Sigmoid colon (tissue), 7 donors: ENCODE data around the gene PPP1R37. TPM values are rescaled to one million over a fixed set of nuclear protein-coding genes. Genes with fewer than 3 reads are reported as not detected.

Source experiments
- DNase-seq: peaks from one replicate; pipeline ENCODE4 v3.0.0-alpha.2; 2019
- H3K27ac ChIP-seq, 4 donors: fragments of 200-600 bp; sonication (generic); one replicate each; pipeline ENCODE4 v1.5.1; 2016 to 2019; ENCODE audit warnings: mild to moderate bottlenecking in 1 of 4
- H3K27me3 ChIP-seq, 3 donors: fragments of 200-600 bp; sonication (generic); one replicate each; pipeline ENCODE4 v1.5.1; 2019; ENCODE audit warnings: mild to moderate bottlenecking in 1 of 3
- H3K36me3 ChIP-seq, 4 donors: fragments of 200-600 bp; sonication (generic); one replicate each; pipeline ENCODE4 v1.5.1; 2016 to 2019
- H3K4me1 ChIP-seq, 4 donors: fragments of 200-600 bp; sonication (generic); one replicate each; pipeline ENCODE4 v1.5.1; 2017 to 2019
- H3K4me3 ChIP-seq, 4 donors: fragments of 200-600 bp; sonication (generic); one replicate each; pipeline ENCODE4 v1.5.1; 2017 to 2019; ENCODE audit warnings: mild to moderate bottlenecking in 2 of 4, moderate library complexity in 1 of 4
- H3K9me3 ChIP-seq, 4 donors: fragments of 200-600 bp in 3 of 4; sonication (generic) in 3 of 4; one replicate each; pipeline versions ENCODE4 v1.5.1 to v1.6.1; 2013 to 2019
- CTCF ChIP-seq, 4 experiments: fragments of 450-650 bp in 3 of 4; fragments of 200-600 bp in 1 of 4; IDR thresholded peaks; one replicate each; pipeline ENCODE4 v1.5.1; 2016 to 2019; ENCODE audit warnings: antibody characterized with exemption in 4 of 4, mild to moderate bottlenecking in 3 of 4, moderate library complexity in 2 of 4
- EP300 ChIP-seq, 4 donors: sonication (generic); formaldehyde crosslinking; IDR thresholded peaks; one replicate each; pipeline ENCODE4 v1.6.1; 2017; ENCODE audit warnings: antibody characterized with exemption in 4 of 4
- POLR2A ChIP-seq, 2 donors: fragments of 450-650 bp; IDR thresholded peaks; one replicate each; pipeline ENCODE4 v1.6.1; 2016; ENCODE audit warnings: antibody characterized with exemption in 2 of 2, mild to moderate bottlenecking in 2 of 2, moderate library complexity in 2 of 2
- POLR2AphosphoS5 ChIP-seq, 4 donors: sonication (generic); formaldehyde crosslinking; IDR thresholded peaks; one replicate each; pipeline ENCODE4 v1.6.1; 2017; ENCODE audit warnings: antibody characterized with exemption in 4 of 4
- WGBS, 2 donors: extraction: QIAGEN DNeasy Blood & Tissue Kit; methylation state at CpG; one replicate each; pipeline ENCODE4 v1.1.7; 2013; 5-methylcytosine and 5-hydroxymethylcytosine counted together
- intact Hi-C: fragments of 100-400 bp; cut with DNase I; formaldehyde crosslinking; loops from one replicate; pipeline ENCODE4 v1.15.1; 2023
- polyA plus RNA-seq, 3 donors: library from polyadenylated mRNA; stranded (reverse); fragments of 200-250 nt; gene quantifications; one replicate each; pipeline ENCODE4 v1.2.3, GENCODE V29; 2013
- total RNA-seq, 4 donors: library from RNA; depleted of rRNA; stranded (reverse); fragments of >200 nt; gene quantifications; one replicate each; pipeline ENCODE4 v1.1.0, GENCODE V29; 2016
- donor health status: healthy with polysubstance abuse.
- donor health status: Bipolar disorder and iron deficiency.
- donor health status: healthy.

The PPP1R37 gene
- total and polyA plus RNA-seq, 7 donors = 17.8 to 32.5 (median 21.6) TPM

- WGBS, 2 donors = 40 to 77% methylated on average over 10 of the region's 10 CpGs
- no peak for TF ChIP-seq POLR2AphosphoS5 (IDR thresholded peaks at IDR 0.05)
- no peak for TF ChIP-seq POLR2A (IDR thresholded peaks at IDR 0.05)
- intact Hi-C loops = no loop called here
These were observed 67.0 kb downstream of the PPP1R37 start for GRCh38 chr19:45159971-45160324.

GRCh38 chr19:45160870-45161737 lies 68.1 kb downstream of the PPP1R37 start, which contains the start of gene NKPD1:
Gene NKPD1 (minus strand): TSS chr19:45160982. CDS start chr19:45160150, 832 bp downstream.
- Histone ChIP-seq H3K27me3 (peaks cover 12 to 66% (median 41%) of the 10 kb centered on the region in 3 donors), H3K36me3 (no peaks in the 10 kb centered on the region), H3K4me1 (peaks cover 0 to 7% (median 2%) of the 10 kb centered on the region in 4 donors), H3K27ac (no peak within 1 kb of the TSS), H3K9me3 (no peaks in the 10 kb centered on the region), H3K4me3 (no peak within 1 kb of the TSS)
- no peak for DNase-seq
- TF ChIP-seq CTCF (IDR thresholded peaks at IDR 0.05) (no peak), POLR2AphosphoS5 (IDR thresholded peaks at IDR 0.05) (no peak), POLR2A (IDR thresholded peaks at IDR 0.05) (no peak), EP300 (IDR thresholded peaks at IDR 0.05) (no peak)
- intact Hi-C loops = no loop called here
- 18 to 49% methylated on average over 29 of the region's 29 CpGs for WGBS, 2 donors

More at GRCh38 chr19:45159971-45160324, 67.0 kb downstream of the PPP1R37 start:
- Histone ChIP-seq H3K36me3 (no peaks in the 10 kb centered on the region), H3K27ac (no peak overlapping the region), H3K27me3 (peaks cover 12 to 71% (median 41%) of the 10 kb centered on the region in 3 donors), H3K4me3 (no peak overlapping the region), H3K4me1 (peaks cover 0 to 7% (median 2%) of the 10 kb centered on the region in 4 donors), H3K9me3 (no peaks in the 10 kb centered on the region)
- DNase-seq = no peak

GRCh38 chr19:45161738-45162607 lies 69.0 kb downstream of the PPP1R37 start:
- Histone ChIP-seq H3K4me1 (peaks cover 0 to 7% (median 2%) of the 10 kb centered on the region in 4 donors), H3K36me3 (no peaks in the 10 kb centered on the region), H3K27ac (no peak overlapping the region), H3K9me3 (no peaks in the 10 kb centered on the region), H3K27me3 (peaks cover 12 to 59% (median 41%) of the 10 kb centered on the region in 3 donors), H3K4me3 (no peak overlapping the region)
- 43 to 52% methylated on average over 32 of the region's 32 CpGs for WGBS, 2 donors
- TF ChIP-seq POLR2A (IDR thresholded peaks at IDR 0.05) (no peak), CTCF (IDR thresholded peaks at IDR 0.05) (peak in 2 of 4 experiments; percentile 27 to 31)
- intact Hi-C loops = no loop called here
- no peak for DNase-seq

GRCh38 chr19:45162608-45163143 lies 69.7 kb downstream of the PPP1R37 start:
- Histone ChIP-seq H3K4me1 (peaks cover 0 to 7% (median 2%) of the 10 kb centered on the region in 4 donors), H3K4me3 (no peak overlapping the region), H3K9me3 (no peaks in the 10 kb centered on the region), H3K27me3 (peaks cover 12 to 54% (median 41%) of the 10 kb centered on the region in 3 donors), H3K36me3 (no peaks in the 10 kb centered on the region), H3K27ac (no peak overlapping the region)
- no peak for DNase-seq
- WGBS, 2 donors = 74 to 88% methylated on average over 18 of the region's 18 CpGs
- TF ChIP-seq EP300 (IDR thresholded peaks at IDR 0.05) (no peak), POLR2A (IDR thresholded peaks at IDR 0.05) (no peak), CTCF (IDR thresholded peaks at IDR 0.05) (no peak), POLR2AphosphoS5 (IDR thresholded peaks at IDR 0.05) (no peak)
- intact Hi-C loops = no loop called here
